IPS DF 6.9 (cell line): ENCODE results near the gene FNDC3B.

Experiments used
- DNase-seq: peaks from one replicate; pipeline ENCODE4 v3.0.0-alpha.2; 2013; ENCODE audit warnings: low read depth, low spot score
- H3K27ac ChIP-seq: one replicate; pipeline ENCODE4 v1.5.1; 2013; ENCODE audit warnings: low read length, control low read depth
- H3K27me3 ChIP-seq: 2 replicates; pipeline ENCODE4 v1.6.1; 2013; ENCODE audit warnings: mild to moderate bottlenecking, low read length; ENCODE audit not compliant: control insufficient read depth, insufficient read depth
- H3K36me3 ChIP-seq: 2 replicates; pipeline ENCODE4 v1.6.1; 2013; ENCODE audit warnings: low read length; ENCODE audit not compliant: control insufficient read depth, insufficient read depth
- H3K4me1 ChIP-seq: 2 replicates; pipeline ENCODE4 v1.6.1; 2013; ENCODE audit warnings: low read length; ENCODE audit not compliant: control insufficient read depth, insufficient read depth
- H3K4me3 ChIP-seq: 2 replicates; pipeline ENCODE4 v1.5.1; 2013; ENCODE audit warnings: mild to moderate bottlenecking, low read length
- H3K9me3 ChIP-seq: 2 replicates; pipeline ENCODE4 v1.6.1; 2013; ENCODE audit warnings: low read length, inconsistent platforms; ENCODE audit not compliant: control insufficient read depth, insufficient read depth
- WGBS: extraction: QIAGEN DNeasy Blood & Tissue Kit; methylation state at CpG from one replicate; pipeline ENCODE4 v1.1.7; 2013; ENCODE audit warnings: mixed read lengths, missing lambda C conversion rate; ENCODE audit not compliant: insufficient read length, insufficient coverage; 5-methylcytosine and 5-hydroxymethylcytosine counted together

Gene FNDC3B

GRCh38 chr3:172341482-172342059 lies 302.2 kb downstream of the FNDC3B start:
- no CpG with 5 or more reads among the region's 4 CpGs for WGBS
- Histone ChIP-seq H3K27ac (no peak overlapping the region), H3K27me3 (no peaks in the 10 kb centered on the region), H3K4me1 (no peaks in the 10 kb centered on the region; the same call in 1 of the 2 replicates), H3K36me3 (peaks cover 15% of the 10 kb centered on the region; the same call in 1 of the 2 replicates), H3K4me3 (no peak overlapping the region), H3K9me3 (no peaks in the 10 kb centered on the region)
- DNase-seq: peak; percentile 7

- DNase-seq: no peak
- H3K4me3 ChIP-seq: no peak overlapping the region
- no peak overlapping the region for H3K27ac ChIP-seq
- no peaks in the 10 kb centered on the region; the same call in 1 of the 2 replicates for H3K4me1 ChIP-seq
- no peaks in the 10 kb centered on the region for H3K27me3 ChIP-seq
- H3K36me3 ChIP-seq: peaks cover 15% of the 10 kb centered on the region; the same call in 1 of the 2 replicates
- WGBS: no CpG with 5 or more reads among the region's 3 CpGs
- no peaks in the 10 kb centered on the region for H3K9me3 ChIP-seq
These were observed 302.8 kb downstream of the FNDC3B start for GRCh38 chr3:172342097-172342659.

GRCh38 chr3:172343117-172343516 lies 303.7 kb downstream of the FNDC3B start:
- DNase-seq: no peak
- no CpG with 5 or more reads among the region's 3 CpGs for WGBS
- no peaks in the 10 kb centered on the region; the same call in 1 of the 2 replicates for H3K4me1 ChIP-seq
- H3K36me3 ChIP-seq: peaks cover 15% of the 10 kb centered on the region; the same call in 1 of the 2 replicates
- no peak overlapping the region for H3K4me3 ChIP-seq
- no peaks in the 10 kb centered on the region for H3K9me3 ChIP-seq
- no peaks in the 10 kb centered on the region for H3K27me3 ChIP-seq
- H3K27ac ChIP-seq: no peak overlapping the region

GRCh38 chr3:172343979-172344378 lies 304.6 kb downstream of the FNDC3B start:
- DNase-seq: no peak
- H3K36me3 ChIP-seq: peaks cover 15% of the 10 kb centered on the region; the same call in 1 of the 2 replicates
- no peaks in the 10 kb centered on the region for H3K27me3 ChIP-seq
- H3K4me3 ChIP-seq: no peak overlapping the region
- WGBS: no CpG with 5 or more reads among the region's 12 CpGs
- no peaks in the 10 kb centered on the region; the same call in 1 of the 2 replicates for H3K4me1 ChIP-seq
- no peaks in the 10 kb centered on the region for H3K9me3 ChIP-seq
- no peak overlapping the region for H3K27ac ChIP-seq

- Histone ChIP-seq H3K27ac (no peak overlapping the region), H3K4me1 (no peaks in the 10 kb centered on the region; the same call in 1 of the 2 replicates), H3K36me3 (peaks cover 12% of the 10 kb centered on the region; the same call in 1 of the 2 replicates), H3K27me3 (no peaks in the 10 kb centered on the region; the same call in 1 of the 2 replicates), H3K9me3 (no peaks in the 10 kb centered on the region), H3K4me3 (no peak overlapping the region)
- no peak for DNase-seq
- WGBS: no CpG with 5 or more reads among the region's 3 CpGs
These were observed 306.8 kb downstream of the FNDC3B start for GRCh38 chr3:172346161-172346560.

GRCh38 chr3:172347895-172348679 lies 308.7 kb downstream of the FNDC3B start:
- no peak overlapping the region for H3K27ac ChIP-seq
- DNase-seq: no peak
- H3K27me3 ChIP-seq: no peaks in the 10 kb centered on the region; the same call in 1 of the 2 replicates
- H3K4me3 ChIP-seq: no peak overlapping the region
- no peaks in the 10 kb centered on the region; the same call in 1 of the 2 replicates for H3K4me1 ChIP-seq
- no peaks in the 10 kb centered on the region for H3K9me3 ChIP-seq
- H3K36me3 ChIP-seq: peaks cover 10% of the 10 kb centered on the region; the same call in 1 of the 2 replicates
- no CpG with 5 or more reads among the region's 3 CpGs for WGBS

GRCh38 chr3:172351895-172352466 lies 312.6 kb downstream of the FNDC3B start:
- no peak overlapping the region for H3K27ac ChIP-seq
- no peak for DNase-seq
- H3K4me3 ChIP-seq: no peak overlapping the region
- no peaks in the 10 kb centered on the region for H3K9me3 ChIP-seq
- WGBS: no CpG with 5 or more reads among the region's 9 CpGs
- H3K4me1 ChIP-seq: no peaks in the 10 kb centered on the region
- peaks cover 4% of the 10 kb centered on the region; the same call in 1 of the 2 replicates for H3K36me3 ChIP-seq
- H3K27me3 ChIP-seq: no peaks in the 10 kb centered on the region; the same call in 1 of the 2 replicates

- H3K27ac ChIP-seq: no peak overlapping the region
- H3K4me3 ChIP-seq: no peak overlapping the region
- no peak for DNase-seq
- H3K27me3 ChIP-seq: no peaks in the 10 kb centered on the region; the same call in 1 of the 2 replicates
- H3K36me3 ChIP-seq: peaks cover 4% of the 10 kb centered on the region; the same call in 1 of the 2 replicates
- H3K9me3 ChIP-seq: no peaks in the 10 kb centered on the region
- H3K4me1 ChIP-seq: no peaks in the 10 kb centered on the region
- WGBS: no CpG with 5 or more reads among the region's 10 CpGs
These were observed 313.4 kb downstream of the FNDC3B start for GRCh38 chr3:172352786-172353185.

GRCh38 chr3:172354931-172355499 lies 315.6 kb downstream of the FNDC3B start:
- no peak overlapping the region for H3K4me3 ChIP-seq
- H3K36me3 ChIP-seq: peaks cover 4% of the 10 kb centered on the region; the same call in 1 of the 2 replicates
- H3K4me1 ChIP-seq: no peaks in the 10 kb centered on the region
- H3K27ac ChIP-seq: no peak overlapping the region
- DNase-seq: no peak
- WGBS: no CpG with 5 or more reads among the region's 3 CpGs
- H3K27me3 ChIP-seq: no peaks in the 10 kb centered on the region; the same call in 1 of the 2 replicates
- no peaks in the 10 kb centered on the region for H3K9me3 ChIP-seq

- DNase-seq: no peak
- WGBS: no CpG with 5 or more reads among the region's 2 CpGs
- Histone ChIP-seq H3K4me3 (no peak overlapping the region), H3K27me3 (no peaks in the 10 kb centered on the region; the same call in 1 of the 2 replicates), H3K27ac (no peak overlapping the region), H3K4me1 (no peaks in the 10 kb centered on the region), H3K36me3 (peaks cover 4% of the 10 kb centered on the region; the same call in 1 of the 2 replicates), H3K9me3 (no peaks in the 10 kb centered on the region)
These were observed 316.5 kb downstream of the FNDC3B start for GRCh38 chr3:172355836-172356235.
